GM12878 (cell line): ENCODE results near the gene OR7D4. TPM values are rescaled to one million over a fixed set of nuclear protein-coding genes. Genes with fewer than 3 reads are reported as not detected.

ENCODE experiments used
- ATAC-seq: fragments of 200-7000 bp; cut with Tn5 transposase; 3 replicates; pipeline ENCODE4 v1.9.1; 2020; ENCODE audit warnings: mild to moderate bottlenecking, moderate library complexity
- BruUV-seq: library from RNA; stranded (reverse); fragments of 400-500 nt; replicated peaks from 2 replicates; lab custom pipeline; 2021; lab: Mats Ljungman, UMichigan
- CTCF ChIA-PET: fragments of 300-600 bp; sonication (Branson Sonifier 250); formaldehyde crosslinking; extraction: SDS; loops from one replicate; lab custom pipeline; 2021; ENCODE audit warnings: inconsistent platforms; lab: Yijun Ruan, JAX
- POLR2A ChIA-PET: fragments of 350-600 bp; formaldehyde crosslinking; extraction: SDS; loops from one replicate; lab custom pipeline; 2021; ENCODE audit warnings: inconsistent platforms; lab: Charles Lee
- RAD21 ChIA-PET: fragments of 300-600 bp; sonication (Branson Sonifier 250); formaldehyde crosslinking; loops from one replicate; lab custom pipeline; 2023; ENCODE audit warnings: antibody characterized with exemption; ENCODE audit not compliant: unreplicated experiment; lab: Charles Lee
- SMC1A ChIA-PET: fragments of 300-600 bp; sonication (Branson Sonifier 250); formaldehyde crosslinking; loops from one replicate; lab custom pipeline; 2023; ENCODE audit not compliant: unreplicated experiment, uncharacterized antibody; lab: Charles Lee
- DNase-seq: peaks from one replicate; pipeline ENCODE4 v3.0.0-alpha.2; 2011; ENCODE audit warnings: low read depth, low spot score
- FAIRE-seq: peaks from 3 replicates; lab custom pipeline; 2011; peaks lifted over from hg19 to GRCh38; lab: Jason Lieb, UNC
- H2AFZ ChIP-seq: 2 replicates; pipeline ENCODE4 v1.6.0; 2011; ENCODE audit warnings: low read depth, low read length, control low read depth; ENCODE audit not compliant: control insufficient read depth
- H3K27ac ChIP-seq: 2 replicates; pipeline ENCODE4 v1.5.1; 2011; ENCODE audit warnings: control low read depth; ENCODE audit not compliant: control insufficient read depth, insufficient read depth
- H3K27me3 ChIP-seq, 2 experiments: replicated peaks in 1 of 2; 2 replicates each; pipeline versions ENCODE4 v1.6.0 to v1.6.1; 2011; ENCODE audit warnings: low read length in 1 of 2; ENCODE audit not compliant: control insufficient read depth in 2 of 2, insufficient read depth in 2 of 2
- H3K36me3 ChIP-seq, 2 experiments: 2 replicates each; pipeline ENCODE4 v1.5.1; 2011; ENCODE audit warnings: low read length in 1 of 2; ENCODE audit not compliant: control insufficient read depth in 2 of 2, insufficient read depth in 2 of 2
- H3K4me1 ChIP-seq: 2 replicates; pipeline ENCODE4 v1.6.1; 2011; ENCODE audit warnings: mild to moderate bottlenecking, low read length, moderate library complexity, mixed read lengths; ENCODE audit not compliant: control insufficient read depth, insufficient read depth
- H3K4me2 ChIP-seq: 2 replicates; pipeline ENCODE4 v1.6.0; 2011; ENCODE audit warnings: control low read depth; ENCODE audit not compliant: control insufficient read depth, insufficient read depth
- H3K4me3 ChIP-seq: fragments of 200-600 bp; sonication (generic); 2 replicates; pipeline ENCODE4 v1.5.1; 2016
- H3K79me2 ChIP-seq: 2 replicates; pipeline ENCODE4 v1.6.0; 2011; ENCODE audit warnings: low read length; ENCODE audit not compliant: control insufficient read depth, insufficient read depth
- H3K9ac ChIP-seq: 2 replicates; pipeline ENCODE4 v1.8.0; 2011; ENCODE audit warnings: low read length, control low read depth, mixed read lengths; ENCODE audit not compliant: control insufficient read depth, insufficient read depth
- H3K9me3 ChIP-seq: replicated peaks from 3 replicates; pipeline ENCODE4 v1.5.1; 2011; ENCODE audit warnings: mild to moderate bottlenecking, low read length; ENCODE audit not compliant: control insufficient read depth, insufficient read depth
- H4K20me1 ChIP-seq: 2 replicates; pipeline ENCODE4 v1.6.0; 2011; ENCODE audit not compliant: control insufficient read depth, insufficient read depth
- BACH1 ChIP-seq: fragments of 450-650 bp; IDR thresholded peaks from 2 replicates; pipeline ENCODE4 v1.6.1; 2017; ENCODE audit warnings: mild to moderate bottlenecking, borderline replicate concordance
- CBFB ChIP-seq: IDR thresholded peaks from 2 replicates; pipeline ENCODE4 v1.6.1; 2016; ENCODE audit warnings: antibody characterized with exemption, low read depth
- CBX5 ChIP-seq: sonication (generic); IDR thresholded peaks from 2 replicates; pipeline ENCODE4 v1.6.1; 2016; ENCODE audit warnings: low read depth, moderate library complexity, mild to moderate bottlenecking, inconsistent platforms
- CREM ChIP-seq: IDR thresholded peaks from 2 replicates; pipeline ENCODE4 v1.6.1; 2014; ENCODE audit warnings: antibody characterized with exemption, low read depth
- EED ChIP-seq: sonication (generic); IDR thresholded peaks from 2 replicates; pipeline ENCODE4 v1.6.1; 2016; ENCODE audit warnings: antibody characterized with exemption, low read depth
- FOS ChIP-seq: IDR thresholded peaks from 3 replicates; pipeline ENCODE4 v1.6.1; 2011; ENCODE audit warnings: borderline replicate concordance; ENCODE audit not compliant: insufficient read length; ENCODE audit errors: extremely low read depth
- HDAC2 ChIP-seq: fragments of 200-600 bp; sonication (generic); IDR thresholded peaks from 2 replicates; pipeline ENCODE4 v1.6.1; 2017
- MTA3 ChIP-seq: IDR thresholded peaks from 2 replicates; pipeline ENCODE4 v1.6.1; 2012; ENCODE audit warnings: low read length, inconsistent platforms, borderline replicate concordance
- MYB ChIP-seq: fragments of 150-350 bp; IDR thresholded peaks from 2 replicates; pipeline ENCODE4 v1.6.1; 2014; ENCODE audit warnings: mild to moderate bottlenecking, low read depth, low read length, borderline replicate concordance
- NR2C1 ChIP-seq: fragments of 450-650 bp; IDR thresholded peaks from 2 replicates; pipeline ENCODE4 v1.6.1; 2017; ENCODE audit warnings: antibody characterized with exemption, mild to moderate bottlenecking, moderate library complexity
- NR2F1 ChIP-seq: fragments of 450-650 bp; conservative IDR thresholded peaks from 2 replicates; pipeline ENCODE4 v1.6.1; 2017; ENCODE audit warnings: mild to moderate bottlenecking
- NRF1 ChIP-seq: conservative IDR thresholded peaks from 2 replicates; pipeline ENCODE4 v1.6.1; 2011; ENCODE audit warnings: mild to moderate bottlenecking, low read depth, low read length, improper control_type of control experiment
- SMAD1 ChIP-seq: fragments of 450-650 bp; IDR thresholded peaks from 2 replicates; pipeline ENCODE4 v1.6.1; 2018; ENCODE audit warnings: mild to moderate bottlenecking, low read depth; ENCODE audit not compliant: partially characterized antibody
- SRF ChIP-seq, 2 experiments: IDR thresholded peaks; 2 replicates each; pipeline ENCODE4 v1.6.1; 2011; ENCODE audit warnings: low read depth in 2 of 2, low read length in 2 of 2, mild to moderate bottlenecking in 1 of 2, moderate library complexity in 1 of 2
- TCF12 ChIP-seq: IDR thresholded peaks from 2 replicates; pipeline ENCODE4 v1.6.1; 2011; ENCODE audit warnings: low read depth, mild to moderate bottlenecking, low read length
- ZNF24 ChIP-seq: fragments of 450-650 bp; IDR thresholded peaks from 2 replicates; pipeline ENCODE4 v1.6.1; 2017; ENCODE audit warnings: antibody characterized with exemption, mild to moderate bottlenecking
- ZZZ3 ChIP-seq: IDR thresholded peaks from 2 replicates; pipeline ENCODE4 v1.6.1; 2011; ENCODE audit warnings: low read depth; ENCODE audit not compliant: control insufficient read depth, insufficient read length
- WGBS: methylation state at CpG from one replicate; pipeline ENCODE4 v1.1.6; 2016; ENCODE audit warnings: low lambda C conversion rate; ENCODE audit not compliant: insufficient replicate concordance, insufficient coverage; ENCODE audit errors: missing lambda C conversion rate; 5-methylcytosine and 5-hydroxymethylcytosine counted together
- in situ Hi-C: fragments of 300-500 bp; cut with MboI; formaldehyde crosslinking; loops from 9 replicates; pipeline ENCODE4 v1.14.3; 2018; ENCODE audit warnings: mixed read lengths
- intact Hi-C: fragments of 100-400 bp; cut with micrococcal nuclease; formaldehyde crosslinking; loops from one replicate; pipeline ENCODE4 v1.14.2; 2022; ENCODE audit not compliant: unreplicated experiment
- polyA plus RNA-seq, 11 experiments: library from polyadenylated mRNA; depleted of rRNA in 4 of 11; unstranded in 6 of 11; stranded (reverse) in 5 of 11; fragments of >200 nt; fragmentation: Nextera tagmentation in 4 of 11; fragmentation: Illumina TruSeq in 1 of 11; extraction: Ambion mirVana in 4 of 11; extraction: Trizol in 1 of 11; gene quantifications; 1 replicate in 1 of 11; 2 replicates in 10 of 11; pipeline versions ENCODE4 v1.2.1 to v1.2.3, GENCODE V29; 2011 to 2016; ENCODE audit warnings: inconsistent platforms in 2 of 11, missing spikeins in 2 of 11, low read depth in 1 of 11
- total RNA-seq, 4 experiments: library from RNA; depleted of rRNA in 3 of 4; stranded (reverse); fragments of >200 nt in 3 of 4; fragmentation: Illumina TruSeq in 1 of 4; extraction: Trizol in 1 of 4; gene quantifications; 2 replicates each; pipeline versions ENCODE4 v1.2.1 to v1.2.3, GENCODE V29; 2013 to 2021
- TF ChIP-seq, protein P1 (sequence below): fragments of 450-650 bp; formaldehyde crosslinking; IDR thresholded peaks from 2 replicates; pipeline ENCODE4 v1.4.0; 2020; ENCODE audit warnings: mild to moderate bottlenecking, moderate library complexity
- TF ChIP-seq, protein P2 (sequence below): fragments of 150-350 bp; IDR thresholded peaks from 2 replicates; pipeline ENCODE4 v1.6.1; 2016; ENCODE audit warnings: low read depth, low read length

OR7D4 gene
- total and polyA plus RNA-seq, 10 of the 15 experiments (the other 5 are each of a cell fraction or from before 2014, with no cell fraction given): not detected

DNA sequence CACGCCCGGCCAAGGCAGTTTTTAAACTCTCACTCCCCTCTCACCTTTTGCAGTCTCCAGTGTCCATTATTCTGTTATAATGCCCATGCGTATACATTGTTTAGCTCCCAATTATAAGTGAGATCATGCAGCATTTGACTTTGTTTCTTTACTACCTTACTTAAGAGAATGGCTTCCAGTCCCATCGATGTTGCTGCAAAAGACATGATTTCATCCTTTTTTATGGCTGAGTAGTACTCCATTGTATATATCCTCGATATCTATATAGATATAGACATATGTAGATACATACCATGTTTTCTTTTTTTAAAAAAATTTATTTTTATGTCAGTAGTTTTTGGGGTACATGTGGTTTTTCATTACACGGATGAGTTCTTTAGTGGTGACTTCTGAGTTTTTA is 32.2 kb downstream of the OR7D4 start:
- Histone ChIP-seq H3K27me3 (no peaks in the 10 kb centered on the region), H3K4me1 (no peaks in the 10 kb centered on the region), H3K9me3 (no peaks in the 10 kb centered on the region; the same call in 2 of the 3 replicates), H3K27ac (no peak overlapping the region), H3K79me2 (no peaks in the 10 kb centered on the region), H2AFZ (no peak overlapping the region), H4K20me1 (no peaks in the 10 kb centered on the region), H3K36me3 (no peaks in the 10 kb centered on the region), H3K9ac (no peak overlapping the region), H3K4me2 (no peak overlapping the region), H3K4me3 (no peak overlapping the region)
- SMC1A ChIA-PET: no interaction called here
- RAD21 ChIA-PET: no interaction called here
- ATAC-seq: no peak
- BruUV-seq: no TSS peak
- CTCF ChIA-PET: no interaction called here
- intact Hi-C loops: no loop called here
- POLR2A ChIA-PET: no interaction called here
- no peak for TF ChIP-seq ZZZ3
- no peak for TF ChIP-seq NR2F1
- TF ChIP-seq ZNF24: no peak
- TF ChIP-seq TCF12: no peak
- TF ChIP-seq, protein P1, sequence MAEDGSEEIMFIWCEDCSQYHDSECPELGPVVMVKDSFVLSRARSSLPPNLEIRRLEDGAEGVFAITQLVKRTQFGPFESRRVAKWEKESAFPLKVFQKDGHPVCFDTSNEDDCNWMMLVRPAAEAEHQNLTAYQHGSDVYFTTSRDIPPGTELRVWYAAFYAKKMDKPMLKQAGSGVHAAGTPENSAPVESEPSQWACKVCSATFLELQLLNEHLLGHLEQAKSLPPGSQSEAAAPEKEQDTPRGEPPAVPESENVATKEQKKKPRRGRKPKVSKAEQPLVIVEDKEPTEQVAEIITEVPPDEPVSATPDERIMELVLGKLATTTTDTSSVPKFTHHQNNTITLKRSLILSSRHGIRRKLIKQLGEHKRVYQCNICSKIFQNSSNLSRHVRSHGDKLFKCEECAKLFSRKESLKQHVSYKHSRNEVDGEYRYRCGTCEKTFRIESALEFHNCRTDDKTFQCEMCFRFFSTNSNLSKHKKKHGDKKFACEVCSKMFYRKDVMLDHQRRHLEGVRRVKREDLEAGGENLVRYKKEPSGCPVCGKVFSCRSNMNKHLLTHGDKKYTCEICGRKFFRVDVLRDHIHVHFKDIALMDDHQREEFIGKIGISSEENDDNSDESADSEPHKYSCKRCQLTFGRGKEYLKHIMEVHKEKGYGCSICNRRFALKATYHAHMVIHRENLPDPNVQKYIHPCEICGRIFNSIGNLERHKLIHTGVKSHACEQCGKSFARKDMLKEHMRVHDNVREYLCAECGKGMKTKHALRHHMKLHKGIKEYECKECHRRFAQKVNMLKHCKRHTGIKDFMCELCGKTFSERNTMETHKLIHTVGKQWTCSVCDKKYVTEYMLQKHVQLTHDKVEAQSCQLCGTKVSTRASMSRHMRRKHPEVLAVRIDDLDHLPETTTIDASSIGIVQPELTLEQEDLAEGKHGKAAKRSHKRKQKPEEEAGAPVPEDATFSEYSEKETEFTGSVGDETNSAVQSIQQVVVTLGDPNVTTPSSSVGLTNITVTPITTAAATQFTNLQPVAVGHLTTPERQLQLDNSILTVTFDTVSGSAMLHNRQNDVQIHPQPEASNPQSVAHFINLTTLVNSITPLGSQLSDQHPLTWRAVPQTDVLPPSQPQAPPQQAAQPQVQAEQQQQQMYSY (CRISPR knock-in tag): no peak
- TF ChIP-seq SMAD1: no peak
- no peak for TF ChIP-seq CREM
- no peak for TF ChIP-seq FOS
- no peak for TF ChIP-seq MTA3
- no peak for TF ChIP-seq CBFB
- no peak for TF ChIP-seq SRF (IDR thresholded peaks at IDR 0.05; ENCODE audit: low read depth in 2 of 2, low read length in 2 of 2)
- TF ChIP-seq EED: no peak
- no peak for TF ChIP-seq NR2C1
- TF ChIP-seq HDAC2: no peak
- TF ChIP-seq MYB: no peak
- TF ChIP-seq BACH1: no peak
- no peak for TF ChIP-seq NRF1
- TF ChIP-seq, protein P2, sequence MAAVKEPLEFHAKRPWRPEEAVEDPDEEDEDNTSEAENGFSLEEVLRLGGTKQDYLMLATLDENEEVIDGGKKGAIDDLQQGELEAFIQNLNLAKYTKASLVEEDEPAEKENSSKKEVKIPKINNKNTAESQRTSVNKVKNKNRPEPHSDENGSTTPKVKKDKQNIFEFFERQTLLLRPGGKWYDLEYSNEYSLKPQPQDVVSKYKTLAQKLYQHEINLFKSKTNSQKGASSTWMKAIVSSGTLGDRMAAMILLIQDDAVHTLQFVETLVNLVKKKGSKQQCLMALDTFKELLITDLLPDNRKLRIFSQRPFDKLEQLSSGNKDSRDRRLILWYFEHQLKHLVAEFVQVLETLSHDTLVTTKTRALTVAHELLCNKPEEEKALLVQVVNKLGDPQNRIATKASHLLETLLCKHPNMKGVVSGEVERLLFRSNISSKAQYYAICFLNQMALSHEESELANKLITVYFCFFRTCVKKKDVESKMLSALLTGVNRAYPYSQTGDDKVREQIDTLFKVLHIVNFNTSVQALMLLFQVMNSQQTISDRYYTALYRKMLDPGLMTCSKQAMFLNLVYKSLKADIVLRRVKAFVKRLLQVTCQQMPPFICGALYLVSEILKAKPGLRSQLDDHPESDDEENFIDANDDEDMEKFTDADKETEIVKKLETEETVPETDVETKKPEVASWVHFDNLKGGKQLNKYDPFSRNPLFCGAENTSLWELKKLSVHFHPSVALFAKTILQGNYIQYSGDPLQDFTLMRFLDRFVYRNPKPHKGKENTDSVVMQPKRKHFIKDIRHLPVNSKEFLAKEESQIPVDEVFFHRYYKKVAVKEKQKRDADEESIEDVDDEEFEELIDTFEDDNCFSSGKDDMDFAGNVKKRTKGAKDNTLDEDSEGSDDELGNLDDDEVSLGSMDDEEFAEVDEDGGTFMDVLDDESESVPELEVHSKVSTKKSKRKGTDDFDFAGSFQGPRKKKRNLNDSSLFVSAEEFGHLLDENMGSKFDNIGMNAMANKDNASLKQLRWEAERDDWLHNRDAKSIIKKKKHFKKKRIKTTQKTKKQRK: no peak
- TF ChIP-seq CBX5: no peak
- WGBS: 38% methylated on average over 6 of the region's 6 CpGs
- in situ Hi-C loops: no loop called here
- FAIRE-seq: no peak
- no peak for DNase-seq
